Measurements from ENCODE around the gene OR6J1.

DNA sequence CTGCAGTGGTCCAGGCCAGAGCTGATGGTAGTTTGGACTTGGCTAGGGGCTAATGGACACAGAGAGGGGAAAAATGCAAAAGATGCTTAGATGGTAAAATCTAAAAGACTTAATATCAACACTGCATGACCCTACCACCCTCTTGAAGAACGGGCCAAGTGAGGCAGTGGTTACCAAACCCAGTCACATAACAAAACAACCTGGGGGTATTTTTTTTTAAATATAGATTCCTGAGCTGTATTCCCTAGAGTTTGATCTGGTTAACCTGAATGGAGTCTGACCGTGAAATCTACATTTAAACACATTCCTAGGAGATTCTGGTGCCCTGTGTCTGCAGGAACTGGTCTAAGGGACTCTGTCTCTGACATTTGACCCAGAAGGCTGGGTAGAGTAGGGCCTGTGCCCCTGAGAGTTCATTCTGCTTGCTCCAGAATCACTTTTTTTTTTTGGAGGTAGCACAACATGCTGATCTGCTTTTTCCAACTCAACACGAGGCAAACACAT lies 30.4 kb downstream of the OR6J1 start:
- TF ChIP-seq, protein P1, sequence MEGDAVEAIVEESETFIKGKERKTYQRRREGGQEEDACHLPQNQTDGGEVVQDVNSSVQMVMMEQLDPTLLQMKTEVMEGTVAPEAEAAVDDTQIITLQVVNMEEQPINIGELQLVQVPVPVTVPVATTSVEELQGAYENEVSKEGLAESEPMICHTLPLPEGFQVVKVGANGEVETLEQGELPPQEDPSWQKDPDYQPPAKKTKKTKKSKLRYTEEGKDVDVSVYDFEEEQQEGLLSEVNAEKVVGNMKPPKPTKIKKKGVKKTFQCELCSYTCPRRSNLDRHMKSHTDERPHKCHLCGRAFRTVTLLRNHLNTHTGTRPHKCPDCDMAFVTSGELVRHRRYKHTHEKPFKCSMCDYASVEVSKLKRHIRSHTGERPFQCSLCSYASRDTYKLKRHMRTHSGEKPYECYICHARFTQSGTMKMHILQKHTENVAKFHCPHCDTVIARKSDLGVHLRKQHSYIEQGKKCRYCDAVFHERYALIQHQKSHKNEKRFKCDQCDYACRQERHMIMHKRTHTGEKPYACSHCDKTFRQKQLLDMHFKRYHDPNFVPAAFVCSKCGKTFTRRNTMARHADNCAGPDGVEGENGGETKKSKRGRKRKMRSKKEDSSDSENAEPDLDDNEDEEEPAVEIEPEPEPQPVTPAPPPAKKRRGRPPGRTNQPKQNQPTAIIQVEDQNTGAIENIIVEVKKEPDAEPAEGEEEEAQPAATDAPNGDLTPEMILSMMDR (IDR thresholded peaks at IDR 0.05; ENCODE audit: borderline replicate concordance, extremely low read depth, low read length, poor library complexity, severe bottlenecking): no peak
- TF ChIP-seq EZH2 (IDR thresholded peaks at IDR 0.05; ENCODE audit: borderline replicate concordance, low read depth, low read length, severe bottlenecking): no peak

All from DND-41 (cell line).